ENCODE results near the gene FABP3.

GRCh38 chr1:31324992-31325391 is 47.9 kb downstream of the FABP3 start:
- TF ChIP-seq EZH2 (IDR thresholded peaks at IDR 0.05; ENCODE audit: low read length, missing control alignments) (no peak), CTCF (conservative IDR thresholded peaks at IDR 0.05 in 1 of 2, IDR thresholded peaks at IDR 0.05 in 1 of 2; ENCODE audit: low read depth in 1 of 2, low read length in 2 of 2) (no peak)

All from fibroblast of lung (primary cell).